ENCODE results near the gene LST1. TPM values are rescaled to one million over a fixed set of nuclear protein-coding genes. Genes with fewer than 3 reads are reported as not detected.
"Not testable (repeated sequence)": the region's sequence is repeated elsewhere in the genome, so short reads cannot be mapped to it uniquely, and the experiment has no call there.

LST1 gene
- not detected in 2 replicates for total RNA-seq (2014; rRNA removed; shearing (Covaris generic))

DNA sequence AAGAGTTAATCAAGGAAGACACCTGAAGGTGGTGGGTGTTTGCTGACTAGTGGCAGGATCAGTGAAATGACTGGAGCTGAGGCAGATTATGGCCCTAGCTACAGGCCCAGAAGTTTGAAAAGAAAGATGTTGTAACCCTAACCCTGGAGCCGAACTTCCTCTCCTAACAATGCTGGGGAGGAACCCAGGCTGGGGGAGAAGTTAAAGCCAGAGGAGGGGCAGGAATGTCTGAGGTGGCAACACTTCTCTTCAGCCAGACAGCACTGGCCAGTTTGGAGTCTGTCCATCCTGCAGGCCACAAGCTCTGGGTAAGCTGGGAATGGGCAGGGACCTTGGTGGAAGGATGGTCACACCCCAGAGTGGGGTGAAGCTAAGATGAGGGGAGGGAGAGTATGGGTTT lies at the start of gene LST1:
TSS of gene LST1 (plus strand) at position 270 of the 400 bp plus-strand sequence. CDS start 1,023 bp downstream, outside the sequence.
- in situ Hi-C loops (cut with HindIII; ENCODE audit: low sequenced_read_pairs), result no loop called here

DNA sequence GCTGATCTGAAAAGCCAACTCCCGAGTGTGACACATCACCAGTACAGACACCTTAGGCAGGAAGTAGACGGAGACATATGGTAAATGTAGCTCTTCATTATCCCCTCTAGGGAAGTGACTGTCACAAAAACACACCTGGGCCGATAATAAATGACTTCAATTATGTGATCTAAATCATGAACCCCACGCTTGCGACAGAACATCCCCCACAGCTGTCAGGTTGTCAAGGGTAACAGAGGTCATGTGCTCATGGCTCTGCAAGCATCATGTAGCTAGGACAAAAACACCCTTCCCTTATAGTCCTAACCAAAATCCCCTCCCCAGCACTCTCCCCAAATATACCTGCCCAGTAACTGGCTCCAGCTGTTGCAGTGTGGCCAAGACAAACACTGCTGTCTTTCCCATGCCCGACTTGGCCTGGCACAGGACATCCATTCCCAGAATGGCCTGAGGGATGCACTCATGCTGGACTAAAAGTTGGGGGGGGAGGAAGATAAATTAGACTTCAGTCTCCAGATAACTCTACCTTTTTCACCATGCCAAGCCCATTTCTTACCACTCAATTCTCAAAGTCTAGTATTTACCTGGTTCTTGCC lies 47.2 kb upstream of the LST1 start:
- no peak for DNase-seq (ENCODE audit: low spot score)
- in situ Hi-C loops (cut with HindIII; ENCODE audit: low sequenced_read_pairs), result no loop called here

More for the DNA sequence above, at the start of gene LST1:
- DNase-seq (ENCODE audit: low spot score), result no peak

DNA sequence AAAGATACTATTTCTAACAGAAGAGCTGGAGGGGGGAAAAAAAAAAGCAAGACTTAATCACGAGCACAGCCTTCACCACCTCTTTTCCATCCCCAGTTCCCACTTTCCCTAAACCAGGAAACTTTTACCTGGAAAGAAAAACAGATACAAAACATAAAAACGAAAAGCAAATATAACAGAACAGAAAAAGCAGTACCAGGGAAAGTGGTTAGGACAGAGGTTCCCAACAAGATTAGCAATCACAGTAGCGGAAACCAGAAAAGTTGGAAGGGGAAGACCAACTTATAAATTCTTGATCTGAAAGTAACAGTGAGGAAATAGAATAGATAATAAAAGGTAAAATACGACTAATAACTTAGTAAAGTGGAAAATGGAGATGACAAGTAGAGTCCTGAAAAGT lies 45.4 kb upstream of the LST1 start:
- in situ Hi-C loops (cut with HindIII; ENCODE audit: low sequenced_read_pairs), result loop anchor here (5.0 kb wide), 1 partner anchor 42 kb away; the partner anchor contains the start of gene LTB
- no peak for DNase-seq (ENCODE audit: low spot score)

DNA sequence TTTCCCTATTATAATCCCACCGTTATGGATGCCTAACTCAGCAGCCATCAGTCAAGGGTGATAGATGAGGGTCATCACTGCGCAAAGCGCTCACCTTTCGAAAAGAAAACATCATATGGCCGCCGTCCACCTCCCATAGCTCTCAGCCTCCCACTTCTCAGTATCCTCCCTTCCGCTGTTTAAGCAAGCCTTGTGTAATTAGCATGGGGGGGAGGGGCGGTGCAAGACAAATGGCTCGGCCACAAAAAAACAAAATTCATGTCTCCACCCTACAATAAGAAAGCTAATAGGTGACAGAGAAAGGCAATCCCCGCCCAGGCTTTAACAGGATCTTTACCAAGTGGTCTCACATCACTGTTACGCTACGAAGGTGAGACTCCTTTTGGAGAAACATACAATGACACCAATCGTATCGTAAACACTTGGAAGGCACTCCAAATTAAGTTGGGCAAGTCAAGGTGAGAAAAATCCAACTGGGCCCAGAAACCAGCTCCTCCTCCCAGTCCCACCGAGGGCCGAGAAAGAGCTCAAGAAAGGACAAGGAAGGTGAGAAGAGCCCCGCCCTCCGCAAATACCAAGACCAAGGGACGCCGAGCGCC lies 44.9 kb upstream of the LST1 start:
- in situ Hi-C loops (cut with HindIII; ENCODE audit: low sequenced_read_pairs), result loop anchor here (5.0 kb wide), 1 partner anchor 41 kb away; the partner anchor contains the start of gene LTB
- DNase-seq (ENCODE audit: low spot score), result peak; percentile 32

DNA sequence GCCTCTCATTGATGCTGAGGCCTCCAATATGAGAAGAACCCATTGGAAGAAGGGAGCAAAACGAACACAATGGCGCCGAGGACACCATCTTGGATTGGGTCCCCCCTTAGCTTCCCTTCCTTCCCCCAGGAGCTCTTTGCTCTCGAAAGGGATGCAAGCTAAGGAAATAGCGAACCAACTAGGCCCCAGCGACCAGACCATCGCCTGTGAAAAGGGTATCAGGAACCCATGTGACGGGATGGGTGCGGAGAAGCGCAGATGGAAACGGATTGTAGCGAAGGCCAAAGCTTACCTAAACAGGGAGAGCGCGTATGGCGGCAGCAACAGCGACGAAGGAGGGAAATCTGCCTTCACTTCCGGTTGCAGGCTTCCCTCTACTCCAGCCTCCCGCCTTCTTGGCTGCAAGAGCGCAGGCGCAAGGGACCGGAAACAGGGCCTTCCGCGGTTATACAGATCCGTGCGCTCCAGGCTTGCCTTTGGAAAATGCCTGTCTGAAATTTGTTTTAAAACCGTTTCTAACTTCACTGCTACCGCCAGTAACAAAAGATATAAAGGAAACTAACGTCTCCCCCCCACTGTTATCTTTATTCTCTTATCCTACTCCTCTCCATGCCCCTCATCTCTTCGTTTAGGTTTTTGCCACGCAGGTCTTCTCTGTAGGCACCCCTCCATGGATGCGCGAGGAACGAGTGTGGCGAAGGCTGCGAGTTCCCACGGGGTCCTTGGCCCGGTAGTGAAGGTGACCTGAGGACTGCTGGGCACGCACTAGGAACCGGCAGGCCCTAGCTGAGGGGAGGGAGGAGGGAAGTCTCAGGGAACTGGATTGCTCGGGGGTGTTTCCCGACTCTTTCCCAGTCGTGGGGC lies 44.2 kb upstream of the LST1 start, which contains the start of gene DDX39B:
TSS of gene DDX39B (minus strand) at position 346 of the 864 bp plus-strand sequence. CDS start 1,471 bp downstream, outside the sequence.
- peak; percentile 98 for DNase-seq (ENCODE audit: low spot score)
- in situ Hi-C loops (cut with HindIII; ENCODE audit: low sequenced_read_pairs), result loop anchor here (5.0 kb wide), 1 partner anchor 40 kb away; the partner anchor contains the start of gene LTB

DNA sequence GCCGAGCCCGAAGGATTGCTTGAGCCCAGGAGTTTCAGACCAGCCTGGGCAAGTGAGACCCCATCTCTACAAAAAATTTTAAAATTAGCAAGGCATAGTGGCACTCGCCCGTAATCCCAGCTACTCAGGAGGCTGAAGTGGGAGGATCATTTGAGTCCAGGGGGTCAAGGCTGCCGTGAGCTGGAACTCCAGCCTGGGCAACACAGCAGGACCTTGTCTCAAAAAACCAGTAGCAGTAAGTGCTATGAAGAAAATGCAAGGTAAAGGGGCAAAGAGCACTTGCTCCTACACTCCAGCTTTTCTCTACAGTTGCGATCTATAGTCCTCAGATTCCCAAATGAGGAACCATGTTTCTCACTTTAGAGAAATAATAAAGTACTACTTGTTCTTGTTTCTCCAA lies 42.4 kb upstream of the LST1 start:
- no peak for DNase-seq (ENCODE audit: low spot score)
- in situ Hi-C loops (cut with HindIII; ENCODE audit: low sequenced_read_pairs), result loop anchor here (5.0 kb wide), 1 partner anchor 39 kb away; the partner anchor contains the start of gene LTB

GRCh38 chr6:31544676-31545075 lies 41.4 kb upstream of the LST1 start:
- no peak for DNase-seq (ENCODE audit: low spot score)
- in situ Hi-C loops (cut with HindIII; ENCODE audit: low sequenced_read_pairs), result loop anchor here (5.0 kb wide), 1 partner anchor 38 kb away; the partner anchor contains the start of gene LTB

GRCh38 chr6:31545291-31545690 lies 40.8 kb upstream of the LST1 start:
- in situ Hi-C loops (cut with HindIII; ENCODE audit: low sequenced_read_pairs), result no loop called here
- no peak for DNase-seq (ENCODE audit: low spot score)

GRCh38 chr6:31546339-31546957 lies 39.6 kb upstream of the LST1 start, which contains the start of gene ATP6V1G2:
ATP6V1G2 (minus strand) TSS chr6:31546608; CDS start chr6:31546559, 49 bp downstream.
- in situ Hi-C loops (cut with HindIII; ENCODE audit: low sequenced_read_pairs), result no loop called here
- DNase-seq (ENCODE audit: low spot score), result peak; percentile 100

DNA sequence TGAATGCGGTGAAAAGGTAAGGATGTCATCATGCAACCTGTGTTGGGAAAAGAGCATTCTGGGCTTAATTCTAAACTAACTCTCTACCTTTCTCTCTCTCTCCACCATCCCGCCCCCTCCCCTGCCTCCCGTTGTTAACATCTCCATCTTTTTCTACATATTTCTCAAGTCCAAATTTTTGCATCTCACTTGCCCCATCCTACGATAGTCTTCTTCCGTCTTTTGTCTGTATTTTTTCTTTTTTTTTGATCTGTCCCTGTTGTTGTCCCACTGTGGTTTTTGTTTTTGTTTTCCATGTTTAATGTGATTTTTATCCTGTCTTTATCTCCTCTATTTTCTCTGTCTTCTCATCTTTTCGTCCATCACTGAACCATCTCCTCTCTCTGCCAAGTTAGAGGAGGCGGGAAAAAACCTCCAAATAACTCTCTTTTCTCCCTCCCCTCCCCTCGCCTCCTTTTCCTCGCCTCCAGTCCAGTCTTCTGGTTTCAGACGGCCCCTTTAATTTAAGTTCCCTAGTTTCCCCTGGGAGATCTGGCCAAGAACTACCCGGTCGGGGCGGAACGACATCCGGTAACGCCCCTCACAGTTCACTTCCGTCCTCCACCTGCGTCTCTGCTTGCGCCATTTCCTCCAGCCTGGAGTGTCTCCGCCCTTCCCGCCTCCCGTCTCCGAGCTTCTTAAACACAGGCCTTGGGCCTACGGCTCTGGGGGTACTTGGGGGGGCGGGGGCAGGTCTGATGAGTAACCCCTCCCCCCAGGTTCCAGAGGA lies 38.9 kb upstream of the LST1 start, which contains the start of gene NFKBIL1:
TSS of gene NFKBIL1 (plus strand) at position 651 of the 769 bp plus-strand sequence. CDS start at position 738, 87 bp downstream.
- peak; percentile 99 for DNase-seq (ENCODE audit: low spot score)
- in situ Hi-C loops (cut with HindIII; ENCODE audit: low sequenced_read_pairs), result no loop called here

DNA sequence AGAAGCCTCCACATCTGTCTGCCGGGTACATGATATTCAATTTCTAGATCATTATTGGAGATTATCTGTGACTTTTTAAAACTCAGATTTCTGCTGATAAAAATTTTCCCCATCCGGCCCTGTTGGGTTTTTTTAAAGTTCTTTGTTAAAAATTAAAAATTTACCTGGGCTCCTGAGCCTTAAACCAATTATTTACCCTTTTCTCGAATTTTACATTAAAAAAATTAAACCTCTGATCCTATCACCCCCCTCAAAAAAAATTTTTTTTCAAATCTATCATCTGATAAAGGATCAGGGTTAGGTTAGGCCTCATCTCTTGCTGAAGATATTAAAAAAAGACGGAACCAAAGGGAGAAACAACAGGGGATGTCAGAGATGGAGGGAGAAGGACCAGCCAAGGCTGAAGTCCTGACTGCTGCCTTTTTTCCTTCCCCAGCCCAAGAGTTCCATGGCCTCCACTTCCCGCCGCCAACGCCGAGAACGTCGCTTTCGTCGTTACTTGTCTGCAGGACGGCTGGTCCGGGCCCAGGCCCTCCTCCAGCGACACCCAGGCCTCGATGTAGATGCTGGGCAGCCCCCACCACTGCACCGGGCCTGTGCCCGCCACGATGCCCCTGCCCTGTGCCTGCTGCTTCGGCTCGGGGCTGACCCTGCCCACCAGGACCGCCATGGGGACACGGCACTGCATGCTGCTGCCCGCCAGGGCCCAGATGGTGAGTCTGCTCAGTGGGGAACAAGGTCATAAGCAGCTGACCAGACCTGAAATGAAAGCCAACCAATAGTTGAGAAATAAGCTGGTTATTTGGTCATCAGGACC lies 38.1 kb upstream of the LST1 start:
- in situ Hi-C loops (cut with HindIII; ENCODE audit: low sequenced_read_pairs), result no loop called here
- no peak for DNase-seq (ENCODE audit: low spot score)

DNA sequence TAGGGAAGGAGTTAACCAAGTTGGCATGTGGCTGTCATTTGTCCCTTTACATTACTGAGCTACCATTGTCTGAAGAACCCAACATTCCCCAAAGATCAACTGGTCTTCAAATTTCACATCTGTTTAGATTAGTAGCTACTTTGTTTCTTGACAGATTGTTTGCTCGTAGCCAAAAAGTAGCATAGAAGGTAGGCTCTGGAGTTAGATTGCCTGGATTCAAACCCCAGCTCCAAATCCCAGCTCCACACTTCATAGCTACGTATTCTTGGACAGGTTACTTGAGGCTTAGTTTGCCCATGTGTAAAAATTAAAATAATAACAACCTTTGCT lies 37.6 kb upstream of the LST1 start:
- DNase-seq (ENCODE audit: low spot score), result no peak
- in situ Hi-C loops (cut with HindIII; ENCODE audit: low sequenced_read_pairs), result no loop called here

DNA sequence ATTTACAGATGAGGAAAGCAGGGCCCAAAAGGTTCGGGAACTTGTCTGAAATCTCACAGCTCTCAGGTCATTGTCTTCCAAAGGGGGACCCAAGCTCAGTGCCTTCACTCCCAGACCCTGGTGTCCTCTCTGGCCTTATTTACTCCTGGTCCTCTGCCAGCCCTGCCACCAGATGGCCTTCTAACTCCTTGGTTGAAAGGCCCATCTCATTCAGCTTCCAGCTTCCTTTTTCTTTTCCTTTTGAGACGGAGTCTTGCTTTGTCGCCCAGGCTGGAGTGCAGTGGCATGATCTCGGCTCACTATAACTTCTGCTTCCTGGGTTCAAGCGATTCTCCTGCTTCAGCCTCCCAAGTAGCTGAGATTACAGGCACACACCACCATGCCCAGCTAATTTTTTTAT lies 34.7 kb upstream of the LST1 start:
- peak; percentile 65 for DNase-seq (ENCODE audit: low spot score)
- in situ Hi-C loops (cut with HindIII; ENCODE audit: low sequenced_read_pairs), result not testable (repeated sequence)

- in situ Hi-C loops (cut with HindIII; ENCODE audit: low sequenced_read_pairs), result no loop called here
- no peak for DNase-seq (ENCODE audit: low spot score)
These were observed 29.8 kb upstream of the LST1 start for GRCh38 chr6:31556307-31556706.

DNA sequence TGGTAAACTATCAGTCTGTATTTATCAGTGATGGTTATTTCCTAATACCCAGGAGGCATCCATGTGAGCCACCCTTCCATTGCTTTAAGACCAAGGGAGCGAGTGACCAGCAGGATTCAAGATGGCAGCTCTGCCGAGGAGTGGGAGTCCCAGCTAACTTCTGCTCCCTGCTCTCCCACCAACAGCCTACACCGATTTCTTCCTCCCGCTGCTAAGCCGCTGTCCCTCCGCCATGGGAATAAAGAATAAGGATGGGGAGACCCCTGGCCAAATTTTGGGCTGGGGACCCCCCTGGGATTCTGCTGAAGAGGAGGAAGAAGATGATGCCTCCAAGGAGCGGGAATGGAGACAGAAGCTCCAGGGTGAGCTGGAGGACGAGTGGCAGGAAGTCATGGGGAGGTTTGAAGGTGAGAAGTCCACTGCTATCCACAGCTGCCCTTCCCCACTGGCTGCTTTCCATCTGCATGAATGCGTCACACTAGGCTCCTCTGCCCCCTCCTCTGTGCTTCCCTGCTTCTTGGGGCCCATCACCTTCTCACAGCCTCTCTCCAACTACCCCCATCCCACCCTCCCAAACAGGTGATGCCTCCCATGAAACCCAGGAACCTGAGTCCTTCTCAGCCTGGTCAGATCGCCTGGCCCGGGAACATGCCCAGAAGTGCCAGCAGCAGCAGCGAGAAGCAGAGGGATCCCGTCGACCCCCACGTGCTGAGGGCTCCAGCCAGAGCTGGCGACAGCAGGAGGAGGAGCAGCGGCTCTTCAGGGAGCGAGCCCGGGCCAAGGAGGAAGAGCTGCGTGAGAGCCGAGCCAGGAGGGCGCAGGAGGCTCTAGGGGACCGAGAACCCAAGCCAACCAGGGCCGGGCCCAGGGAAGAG lies 28.4 kb upstream of the LST1 start:
- in situ Hi-C loops (cut with HindIII; ENCODE audit: low sequenced_read_pairs), result no loop called here
- DNase-seq (ENCODE audit: low spot score), result no peak

GRCh38 chr6:31558318-31558625 lies 27.8 kb upstream of the LST1 start:
- in situ Hi-C loops (cut with HindIII; ENCODE audit: low sequenced_read_pairs), result no loop called here
- no peak for DNase-seq (ENCODE audit: low spot score)

All from G401 (cell line).